ENCODE measurements around the gene FCN1.

The FCN1 gene

DNA sequence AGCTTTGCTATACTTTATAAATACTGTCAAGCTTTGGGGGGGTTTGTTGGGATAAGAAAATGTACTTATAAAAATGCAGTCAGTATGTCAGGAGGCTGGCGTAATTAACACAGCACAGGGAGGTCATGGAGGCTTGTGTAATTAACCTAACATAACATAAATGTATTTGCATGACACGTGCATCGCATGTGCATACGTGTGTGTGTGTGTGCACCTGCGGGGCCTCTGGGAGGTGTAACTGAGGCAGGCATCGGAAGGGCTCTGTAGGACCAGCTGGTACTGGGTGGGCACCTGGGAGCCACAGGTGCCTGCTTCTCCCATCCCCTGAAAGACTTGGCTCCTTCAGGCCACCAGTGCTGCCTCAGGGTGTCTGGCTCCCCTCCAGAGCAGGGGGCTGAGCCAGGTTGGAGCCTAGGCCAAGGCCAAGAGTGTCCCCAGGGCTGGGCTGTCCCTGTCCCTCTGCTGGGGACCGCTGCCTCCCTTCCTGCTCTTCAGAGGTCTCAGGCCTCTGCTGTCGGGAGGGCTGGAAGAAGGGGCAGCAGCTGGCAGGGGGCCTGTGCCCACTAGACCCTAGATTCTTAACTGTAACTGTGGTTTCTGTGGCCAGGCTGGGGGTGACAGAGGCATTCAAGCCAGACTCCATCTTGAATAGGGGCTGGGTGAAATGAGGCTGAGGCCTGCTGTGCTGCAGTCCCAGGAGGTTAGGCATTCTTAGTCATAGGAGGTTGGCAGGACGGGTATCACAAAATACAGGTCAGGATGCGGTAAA is 28.1 kb downstream of the FCN1 start:
- DNase-seq, result no peak

DNA sequence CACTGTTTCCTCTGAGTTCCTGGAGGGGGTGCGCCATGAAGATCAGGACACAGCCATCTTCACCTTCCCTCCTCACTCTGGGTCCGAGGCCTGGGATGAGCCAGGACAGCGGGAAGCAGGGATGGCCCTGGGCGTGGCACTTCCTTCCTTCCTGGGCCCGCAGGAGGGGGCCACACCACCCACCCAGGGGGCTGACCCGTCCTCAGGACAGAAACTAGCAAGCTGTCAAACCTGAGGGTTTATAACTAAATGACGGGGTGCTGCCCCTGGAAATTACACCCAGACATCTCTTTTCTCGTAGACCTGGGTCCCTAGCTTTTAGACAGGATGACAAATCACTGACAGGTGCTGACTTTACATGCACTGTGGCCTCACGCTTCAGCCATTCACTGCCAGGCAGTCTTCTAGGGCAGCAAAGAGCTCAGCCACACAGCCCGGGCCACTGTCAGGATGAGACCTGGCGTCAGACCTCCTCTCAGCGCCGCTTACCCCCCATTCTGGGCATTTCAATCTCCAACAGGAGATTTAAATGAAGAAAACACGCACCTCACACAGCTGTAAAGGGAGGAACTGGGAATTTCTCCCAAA is 29.0 kb downstream of the FCN1 start:
- no peak for DNase-seq

DNA sequence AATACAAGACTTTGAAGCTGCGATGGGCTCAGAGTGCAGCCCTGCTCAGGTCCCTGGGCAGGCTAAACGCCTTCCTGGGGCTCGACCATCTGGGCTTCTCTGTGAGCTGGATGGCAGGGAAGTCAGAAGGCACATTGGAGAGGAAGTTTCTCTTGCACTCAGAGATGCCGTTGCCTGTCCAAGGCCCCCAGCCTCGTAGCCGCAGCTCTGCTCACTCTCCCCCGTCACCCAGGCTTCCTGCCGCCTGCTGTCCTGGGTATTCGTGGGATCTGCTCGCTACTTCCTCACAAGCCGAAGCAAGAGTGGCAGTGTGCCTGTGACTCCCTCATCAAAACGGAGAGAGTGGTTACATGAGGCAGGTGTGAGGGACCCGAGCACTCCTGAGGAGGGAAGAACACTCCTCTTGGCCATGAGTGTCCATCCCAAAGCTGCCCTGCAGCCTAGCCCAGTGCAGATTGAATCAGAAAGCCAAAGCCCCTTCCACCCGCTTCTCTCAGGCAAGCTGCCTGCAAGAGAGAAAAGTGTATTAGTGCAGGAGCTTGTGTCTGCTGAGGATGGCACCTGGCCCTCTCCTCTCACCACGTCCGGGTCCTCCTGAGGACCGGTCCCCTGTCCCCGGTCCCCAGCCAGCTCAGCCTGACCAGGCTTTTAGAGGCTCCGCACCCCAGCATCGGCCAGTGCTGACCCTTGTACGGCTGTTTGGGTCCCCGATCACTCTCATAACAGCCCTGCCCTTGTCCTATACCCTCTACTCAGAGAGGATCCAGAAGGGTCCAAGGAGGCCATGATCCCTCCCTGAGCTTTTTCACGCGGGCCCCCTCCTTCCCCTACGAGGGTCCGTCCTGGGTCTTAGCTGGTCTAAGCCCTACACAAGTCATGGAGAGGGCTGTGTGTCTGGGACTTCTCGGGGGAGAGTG is 29.8 kb downstream of the FCN1 start:
- DNase-seq, result no peak

DNA sequence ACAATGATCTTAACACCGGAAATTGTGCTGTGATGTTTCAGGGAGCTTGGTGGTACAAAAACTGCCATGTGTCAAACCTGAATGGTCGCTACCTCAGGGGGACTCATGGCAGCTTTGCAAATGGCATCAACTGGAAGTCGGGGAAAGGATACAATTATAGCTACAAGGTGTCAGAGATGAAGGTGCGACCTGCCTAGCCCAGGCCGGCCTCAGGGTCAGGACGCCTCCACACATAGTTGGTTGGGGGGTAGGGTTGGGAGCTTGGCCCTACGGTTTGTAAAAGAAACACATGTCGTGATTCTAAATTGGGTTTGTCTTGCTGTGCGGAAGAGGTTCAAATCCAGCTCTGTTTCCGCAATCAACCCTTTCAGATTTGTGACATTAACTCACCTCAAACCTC is 30.5 kb downstream of the FCN1 start:
- no peak for DNase-seq

DNA sequence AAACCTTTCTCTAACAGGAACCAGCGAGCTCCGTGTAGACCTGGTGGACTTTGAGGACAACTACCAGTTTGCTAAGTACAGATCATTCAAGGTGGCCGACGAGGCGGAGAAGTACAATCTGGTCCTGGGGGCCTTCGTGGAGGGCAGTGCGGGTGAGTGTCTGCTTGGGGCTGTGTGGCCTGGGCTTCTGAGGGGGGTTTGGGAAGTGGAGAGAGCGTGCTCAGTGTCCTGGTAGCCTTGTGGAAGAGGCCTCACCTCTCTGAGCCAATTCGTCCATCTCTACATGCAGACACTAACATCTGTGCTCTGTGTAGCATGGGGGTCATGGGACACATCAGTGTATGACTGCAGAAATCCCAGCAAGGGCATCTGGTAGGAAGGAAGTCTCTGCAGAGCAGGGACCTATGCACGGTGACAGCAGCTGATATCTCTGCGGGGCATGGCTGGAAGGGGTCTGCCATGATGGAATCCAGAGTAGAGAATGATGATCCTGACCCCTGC is 31.2 kb downstream of the FCN1 start:
- no peak for DNase-seq

DNA sequence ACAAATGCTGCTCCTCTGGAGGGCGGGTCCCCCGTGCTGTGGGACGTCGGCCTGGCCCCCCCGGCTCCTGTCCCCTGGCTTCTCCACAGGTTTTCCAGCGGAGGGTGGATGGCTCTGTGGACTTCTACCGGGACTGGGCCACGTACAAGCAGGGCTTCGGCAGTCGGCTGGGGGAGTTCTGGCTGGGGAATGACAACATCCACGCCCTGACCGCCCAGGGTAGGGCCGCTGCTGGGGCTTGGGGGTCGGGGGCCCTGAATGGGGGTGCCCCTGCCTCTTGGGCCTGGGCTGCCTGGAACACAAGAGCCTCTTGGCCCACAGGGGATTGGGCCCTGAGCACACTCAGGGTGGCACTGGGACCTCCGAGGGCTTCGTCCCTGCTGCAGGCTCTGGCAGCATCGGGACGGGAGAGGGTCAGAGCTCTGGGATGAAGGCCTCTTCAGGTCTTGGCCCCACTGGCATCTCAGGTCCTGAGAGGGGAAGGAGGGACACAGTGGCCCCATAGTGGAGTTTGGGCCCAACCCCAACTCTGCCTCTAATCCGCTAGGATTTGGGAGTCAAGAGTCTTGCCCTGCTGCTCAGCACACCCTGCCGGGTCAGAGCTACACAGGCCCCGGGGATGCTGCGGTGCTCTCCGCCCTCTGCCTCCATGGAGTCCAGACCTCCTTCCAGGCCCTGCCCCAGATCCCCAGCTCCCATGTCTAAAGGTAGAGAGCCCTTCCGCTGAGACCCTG is 31.9 kb downstream of the FCN1 start:
- DNase-seq, result no peak

DNA sequence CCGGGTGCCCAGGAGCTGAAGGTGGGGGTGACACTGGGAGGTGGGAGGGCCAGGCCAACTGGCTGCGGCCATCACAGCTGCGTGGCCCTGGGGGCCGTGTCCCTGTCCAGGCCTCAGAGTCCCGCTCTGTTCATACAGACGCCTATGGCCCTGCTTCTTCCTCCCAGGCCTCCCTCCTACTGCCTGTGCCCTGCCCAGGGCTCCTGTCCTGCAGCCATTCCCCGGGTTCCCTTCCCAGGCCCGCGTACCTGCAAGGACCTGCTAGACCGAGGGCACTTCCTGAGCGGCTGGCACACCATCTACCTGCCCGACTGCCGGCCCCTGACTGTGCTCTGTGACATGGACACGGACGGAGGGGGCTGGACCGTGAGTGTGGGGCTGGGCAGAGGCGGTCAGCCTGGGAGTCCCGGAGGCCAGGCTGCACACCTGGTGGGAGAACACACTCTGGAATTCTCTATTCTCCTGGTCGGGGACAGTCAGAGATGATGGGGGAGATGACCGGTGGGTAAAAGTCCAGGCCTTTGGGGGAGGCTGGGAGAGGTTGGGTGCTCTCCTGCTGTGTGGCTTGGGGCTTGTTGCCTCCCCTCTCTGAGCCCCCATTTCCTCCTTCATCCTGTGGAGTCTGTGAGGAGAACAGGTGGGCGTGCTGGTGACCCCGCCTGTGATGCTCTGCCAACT is 32.6 kb downstream of the FCN1 start:
- no peak for DNase-seq

DNA sequence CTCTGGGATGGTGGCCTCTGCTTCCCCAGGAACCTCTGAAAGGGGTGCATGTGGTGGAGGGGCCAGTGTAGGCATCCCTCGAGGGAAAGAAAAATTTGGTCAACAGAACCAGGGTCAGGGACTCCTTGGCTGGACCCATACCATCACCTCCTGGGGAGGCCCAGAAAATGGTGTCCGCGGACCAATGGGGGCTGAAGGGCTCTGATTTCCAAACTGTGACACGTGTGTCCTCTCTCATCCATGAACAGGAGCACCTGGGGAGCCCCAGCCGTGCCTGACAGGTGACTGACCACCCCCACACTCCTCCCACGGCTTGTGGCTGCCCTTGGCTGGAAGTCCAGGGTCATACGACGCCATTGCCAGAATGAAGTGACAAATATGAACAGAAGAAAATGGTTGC is 33.2 kb downstream of the FCN1 start:
- no peak for DNase-seq

DNA sequence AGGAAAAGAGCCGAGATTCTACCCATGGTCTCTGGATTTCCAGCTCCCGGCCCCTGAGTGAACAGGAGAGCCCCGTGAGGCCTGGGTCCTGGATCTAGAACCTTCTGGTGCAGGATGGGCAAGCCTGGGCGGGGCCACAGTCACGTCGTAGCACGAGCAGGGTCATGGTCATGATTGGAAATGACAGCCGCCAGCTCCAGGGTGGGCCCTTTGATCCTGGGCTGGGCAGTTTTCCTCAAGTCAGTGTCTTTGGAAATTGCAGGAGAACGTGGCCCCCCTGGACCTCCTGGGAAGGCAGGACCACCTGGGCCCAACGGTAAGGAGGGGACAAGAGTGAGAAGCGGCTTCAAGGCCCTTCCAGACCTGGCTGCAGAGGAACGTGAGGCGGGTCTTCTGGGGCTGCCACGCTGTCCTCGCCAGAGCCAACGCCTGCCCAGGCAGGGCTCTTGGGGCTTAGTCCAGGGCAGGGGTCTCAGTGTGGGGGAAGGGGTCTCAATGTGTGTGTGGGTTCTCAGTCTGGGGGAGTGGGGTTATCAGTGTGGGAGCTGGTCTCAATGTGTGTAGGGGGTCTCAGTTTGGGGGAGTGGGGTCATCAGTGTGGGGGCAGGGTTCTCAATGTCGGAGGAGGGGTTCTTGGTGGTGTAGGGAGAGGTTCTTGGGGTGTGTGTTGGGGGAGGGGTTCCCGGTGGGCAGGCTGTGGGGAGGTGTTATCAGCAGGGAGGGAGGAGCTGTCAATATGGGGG is 34.5 kb downstream of the FCN1 start:
- DNase-seq, result no peak

DNA sequence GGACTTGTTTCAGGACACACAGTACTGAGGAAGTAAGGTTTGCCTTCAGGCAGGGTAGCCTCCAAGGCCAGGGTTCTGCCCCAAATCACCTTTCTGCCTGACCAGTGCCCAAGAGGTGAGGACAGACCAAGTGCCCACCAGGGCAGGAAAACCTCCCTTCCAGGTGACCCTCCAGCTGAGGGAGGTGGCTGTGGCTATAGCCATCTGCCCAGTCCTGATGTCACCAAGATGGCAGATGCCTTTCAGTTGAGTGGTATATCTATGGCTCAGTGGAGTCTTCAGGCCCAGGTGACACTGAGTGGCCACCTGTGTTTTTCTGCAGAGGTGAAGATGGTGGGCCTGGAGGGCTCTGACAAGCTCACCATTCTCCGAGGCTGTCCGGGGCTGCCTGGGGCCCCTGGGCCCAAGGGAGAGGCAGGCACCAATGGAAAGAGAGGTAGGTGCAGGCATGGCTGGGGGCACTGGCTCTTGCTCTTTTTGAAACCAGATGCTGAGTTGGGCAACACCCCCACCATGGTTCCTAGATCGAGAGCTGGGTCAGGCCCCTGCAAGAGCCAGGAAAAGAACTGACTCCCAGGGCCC is 35.4 kb downstream of the FCN1 start:
- no peak for DNase-seq

DNA sequence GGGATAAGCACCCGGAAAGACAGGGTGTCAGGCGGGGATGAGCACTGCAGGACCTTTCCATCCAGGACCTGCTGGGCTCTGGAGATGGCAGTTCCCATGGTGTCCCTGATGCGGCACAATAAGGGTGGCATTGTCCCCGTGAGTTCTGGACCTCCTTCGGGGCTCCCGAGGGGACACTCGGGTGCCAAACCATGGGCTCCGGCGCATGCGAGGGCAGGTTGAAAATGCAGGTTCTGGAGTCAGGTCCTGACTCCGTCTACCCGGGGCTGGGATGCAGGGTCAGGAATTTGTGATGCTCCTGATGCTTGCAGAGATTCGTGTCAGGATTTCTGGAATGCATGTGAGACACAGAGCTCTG is 36.4 kb downstream of the FCN1 start:
- DNase-seq, result no peak

DNA sequence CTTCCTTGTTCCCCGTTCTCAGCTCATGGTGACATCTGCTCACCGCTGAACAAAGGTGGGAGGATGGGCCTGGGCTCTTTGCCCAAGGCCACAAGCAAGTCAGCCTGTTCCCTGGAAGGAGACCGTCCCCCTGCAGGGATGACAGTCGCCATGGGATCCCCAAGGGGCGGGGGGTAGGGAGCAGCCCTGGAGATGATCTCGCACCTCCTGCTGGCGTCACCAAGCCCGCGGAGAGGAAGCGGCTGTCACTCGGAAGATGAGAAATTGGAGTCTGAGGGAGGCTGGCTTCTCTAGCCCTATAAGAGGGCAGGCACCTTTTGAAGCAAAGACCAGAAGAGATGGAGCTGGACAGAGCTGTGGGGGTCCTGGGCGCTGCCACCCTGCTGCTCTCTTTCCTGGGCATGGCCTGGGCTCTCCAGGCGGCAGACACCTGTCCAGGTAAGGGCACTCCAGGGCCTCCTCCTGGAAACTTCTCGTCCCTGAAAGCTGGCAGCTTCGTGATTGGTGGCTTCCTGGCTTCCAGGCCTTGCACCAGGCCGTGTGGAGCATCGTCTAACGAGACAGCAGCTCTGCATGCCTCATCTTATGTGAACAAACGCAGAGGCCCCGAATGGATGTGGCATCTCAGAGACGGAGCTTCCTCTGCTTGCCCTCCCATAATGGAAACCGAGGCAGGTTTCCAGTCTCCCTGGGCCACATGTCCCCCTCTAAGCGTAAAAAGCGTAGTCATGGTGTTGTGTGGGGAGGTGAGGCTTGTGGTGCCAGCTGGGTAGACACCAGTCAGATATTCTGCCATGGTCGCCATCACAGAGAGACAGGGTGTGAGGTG is 37.0 kb downstream of the FCN1 start, which contains the start of gene FCN2:
FCN2 (plus strand) TSS at position 327 of the 829 bp plus-strand sequence; CDS start at position 339, 12 bp downstream.
- no peak for DNase-seq

DNA sequence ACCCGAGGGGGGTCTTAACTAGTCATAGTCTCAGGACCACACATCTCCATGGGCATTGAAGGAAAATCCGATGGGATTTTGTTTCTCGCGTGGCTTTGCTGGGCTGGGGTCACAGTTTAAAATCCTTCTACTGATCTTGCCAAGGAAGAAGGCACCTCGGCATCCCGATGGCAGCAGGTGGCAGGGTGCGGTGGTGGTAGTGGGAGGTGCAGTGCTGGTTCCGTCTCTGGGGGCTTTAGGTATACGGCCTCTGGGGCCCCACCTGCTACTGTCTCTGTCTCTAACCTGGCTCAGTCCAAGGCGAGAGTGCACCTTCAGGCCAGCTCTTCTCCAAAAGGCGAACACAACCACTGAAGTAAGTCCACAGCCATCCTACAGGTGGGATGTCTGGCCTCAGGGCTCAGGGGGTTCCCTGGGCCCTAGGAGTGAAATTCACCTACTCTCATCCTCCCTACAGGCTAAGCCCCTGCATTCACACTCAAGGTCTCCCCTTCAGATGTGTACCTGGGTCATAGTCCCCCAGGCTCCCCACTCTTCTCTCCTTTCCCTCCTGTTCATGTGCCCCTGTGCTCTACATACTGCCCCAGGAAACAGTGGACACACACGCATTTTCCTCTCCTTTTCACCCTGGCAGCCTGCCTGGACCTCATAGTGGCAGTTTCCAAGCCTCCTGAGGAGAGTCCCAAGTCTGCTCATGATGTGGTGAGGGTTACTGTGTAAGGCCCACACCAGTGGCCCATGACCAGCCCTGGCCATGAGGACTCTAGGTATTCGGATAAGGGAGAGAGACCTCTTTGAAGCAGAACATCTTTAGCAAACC is 37.8 kb downstream of the FCN1 start:
- no peak for DNase-seq

DNA sequence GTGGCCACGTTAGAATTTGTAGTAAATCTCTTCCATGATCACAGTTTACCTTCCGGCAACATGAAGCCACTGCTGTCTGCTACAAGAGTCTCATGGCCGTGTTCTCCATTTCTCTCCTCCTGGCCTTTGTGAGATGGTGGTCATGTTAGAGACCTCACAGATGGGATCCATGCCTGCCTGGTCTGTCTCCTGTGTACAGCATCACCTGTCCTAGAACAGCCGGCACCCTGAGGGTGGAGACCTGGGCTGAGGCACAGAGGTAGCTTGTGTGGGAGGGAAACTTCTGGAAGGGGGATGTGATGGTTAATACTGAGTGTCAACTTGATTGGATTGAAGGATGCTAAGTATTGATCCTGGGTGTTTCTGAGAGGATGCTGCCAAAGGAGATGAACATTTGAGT is 40.2 kb downstream of the FCN1 start:
- DNase-seq, result no peak

DNA sequence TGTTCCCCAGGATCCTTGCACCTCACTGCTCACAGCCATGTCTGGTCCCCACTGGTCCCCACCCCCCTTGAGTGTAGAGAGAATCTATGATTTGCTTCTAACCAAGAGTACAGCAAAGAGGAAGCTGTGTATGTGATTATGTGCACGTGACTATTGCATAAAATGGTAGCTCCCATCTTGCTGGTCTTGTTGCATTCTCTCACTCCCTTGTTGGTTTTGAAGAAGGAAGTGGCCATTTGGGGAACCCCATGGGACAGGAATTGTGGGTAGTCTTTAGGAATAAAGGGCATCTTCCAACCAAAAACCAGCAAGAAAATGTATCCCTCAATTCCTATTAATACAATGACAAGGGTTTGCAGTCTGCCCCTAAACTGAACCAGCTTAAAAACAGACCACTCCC is 42.3 kb downstream of the FCN1 start:
- DNase-seq, result no peak

DNA sequence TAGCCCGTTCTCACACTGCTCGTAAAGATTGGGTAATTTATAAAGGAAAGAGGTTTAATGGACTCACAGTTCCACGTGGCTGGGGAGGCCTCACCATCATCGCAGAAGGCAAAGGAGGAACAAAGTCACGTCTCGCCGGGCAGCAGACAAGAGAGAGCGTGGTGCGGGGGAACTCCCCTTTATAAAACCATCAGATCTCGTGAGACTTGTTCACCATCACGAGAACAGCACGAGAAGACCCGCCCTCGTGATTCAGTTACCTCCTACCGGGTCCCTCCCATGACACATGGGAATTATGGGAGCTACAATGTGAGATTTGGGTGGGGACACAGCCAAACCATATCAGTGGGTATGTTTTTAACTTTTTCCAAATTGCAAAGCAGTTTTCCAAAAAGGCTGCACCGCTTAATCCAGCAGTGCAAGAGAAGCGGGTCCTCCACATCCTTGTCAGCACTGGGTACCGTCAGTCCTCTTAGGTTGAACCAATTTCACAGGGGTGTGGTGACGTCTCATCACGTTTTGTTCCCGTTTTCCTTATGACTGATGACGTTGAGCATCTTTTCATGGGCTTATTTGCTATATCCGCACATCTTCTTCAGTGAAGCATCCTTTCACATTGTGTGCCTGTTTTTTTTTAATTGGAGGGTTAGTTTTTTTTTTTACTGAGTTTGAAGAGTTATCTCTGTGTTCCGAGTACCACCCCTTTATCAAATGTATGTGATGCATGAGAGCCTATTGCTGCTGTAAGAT is 45.1 kb downstream of the FCN1 start:
- DNase-seq, result no peak

DNA sequence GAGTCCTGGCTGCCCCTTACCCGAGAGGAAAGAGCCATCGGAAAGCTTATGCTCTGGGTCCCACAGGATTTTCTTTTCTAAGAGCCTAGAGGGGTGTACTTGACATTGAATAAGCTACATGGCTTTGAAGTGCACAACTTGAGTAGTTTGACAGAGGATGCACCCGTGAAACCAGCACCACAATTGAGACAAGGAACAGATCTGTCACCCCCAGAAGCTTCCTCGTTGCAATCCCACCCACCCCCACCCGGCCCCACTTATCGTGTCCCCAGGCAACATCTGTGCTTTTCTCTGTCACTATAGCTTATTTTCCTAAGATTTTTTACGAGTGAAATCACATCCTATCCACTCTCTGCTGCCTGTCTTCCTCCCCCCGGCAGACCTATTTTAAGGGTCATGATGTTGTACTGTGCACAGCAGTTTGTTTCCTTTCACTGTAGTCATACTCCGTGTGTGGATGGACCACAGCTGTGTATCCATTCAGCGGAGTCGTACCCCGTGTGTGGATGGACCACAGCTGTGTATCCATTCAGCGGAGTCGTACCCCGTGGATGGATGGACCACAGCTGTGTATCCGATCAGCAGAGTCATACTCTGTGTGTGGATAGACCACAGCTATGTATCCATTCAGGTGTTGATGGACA is 45.9 kb downstream of the FCN1 start:
- no peak for DNase-seq

Measured in NCI-H187 (cell line).